GM12864 (cell line): ENCODE measurements around the gene ST14.
"Not testable (repeated sequence)": the region's sequence is repeated elsewhere in the genome, so short reads cannot be mapped to it uniquely, and the experiment has no call there.

Experiments
- DNase-seq: peaks from one replicate; pipeline ENCODE4 v3.0.0-alpha.2; 2011; ENCODE audit warnings: low read depth
- H3K4me3 ChIP-seq: 2 replicates; pipeline ENCODE4 v1.5.1; 2011; ENCODE audit warnings: mild to moderate bottlenecking, low read depth, low read length, control low read depth
- CTCF ChIP-seq: IDR thresholded peaks from 2 replicates; pipeline ENCODE4 v1.5.1; 2011; ENCODE audit warnings: low read depth, mild to moderate bottlenecking, moderate library complexity, low read length, control low read depth, inconsistent platforms; ENCODE audit errors: missing control alignments

Gene ST14

GRCh38 chr11:130170345-130170744 is 10.8 kb downstream of the ST14 start:
- no peak for TF ChIP-seq CTCF

GRCh38 chr11:130171534-130171933 is 12.0 kb downstream of the ST14 start:
- TF ChIP-seq CTCF, result no peak
- no peak for DNase-seq
- no peak overlapping the region for H3K4me3 ChIP-seq

More at GRCh38 chr11:130170345-130170744, 10.8 kb downstream of the ST14 start:
- DNase-seq, result no peak
- H3K4me3 ChIP-seq, result no peak overlapping the region

GRCh38 chr11:130172001-130172400 is 12.4 kb downstream of the ST14 start:
- H3K4me3 ChIP-seq, DNase-seq: not testable (repeated sequence)

GRCh38 chr11:130174642-130175041 is 15.1 kb downstream of the ST14 start:
- DNase-seq, result no peak
- no peak overlapping the region for H3K4me3 ChIP-seq
- TF ChIP-seq CTCF, result no peak

- H3K4me3 ChIP-seq, result no peak overlapping the region
- no peak for TF ChIP-seq CTCF
- no peak for DNase-seq
These were observed 16.3 kb downstream of the ST14 start for GRCh38 chr11:130175898-130176297.

- no peak for DNase-seq
- no peak for TF ChIP-seq CTCF
These were observed 18.2 kb downstream of the ST14 start for GRCh38 chr11:130177782-130178181.

GRCh38 chr11:130178441-130179339 is 19.1 kb downstream of the ST14 start:
- no peak overlapping the region for H3K4me3 ChIP-seq
- TF ChIP-seq CTCF, result no peak
- no peak for DNase-seq

More at GRCh38 chr11:130177782-130178181, 18.2 kb downstream of the ST14 start:
- H3K4me3 ChIP-seq, result no peak overlapping the region
